ENCODE measurements around the gene ANKDD1B.
"Not testable (repeated sequence)": the region's sequence is repeated elsewhere in the genome, so short reads cannot be mapped to it uniquely, and the experiment has no call there.

Gene ANKDD1B

GRCh38 chr5:75663579-75664284 is 52.5 kb downstream of the ANKDD1B start:
- no peak for DNase-seq

DNA sequence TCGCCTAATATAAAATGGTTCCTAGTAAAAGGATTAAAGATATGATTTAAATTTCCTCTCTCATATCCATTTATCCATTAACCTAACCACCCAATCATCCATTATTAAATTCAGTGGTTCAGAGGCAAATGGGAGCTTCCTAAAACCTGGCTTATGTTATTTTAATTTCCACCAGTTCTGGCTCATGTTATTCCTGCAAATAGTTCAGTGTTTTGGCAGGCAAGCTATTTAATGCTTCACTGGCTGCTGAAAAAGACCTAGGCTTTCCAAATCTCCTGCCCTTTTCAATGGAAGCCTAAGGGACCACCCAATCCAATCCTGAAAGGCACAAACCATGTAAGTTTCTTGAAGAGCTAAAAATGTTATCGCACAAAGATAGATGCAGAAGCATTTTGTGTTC is 53.7 kb downstream of the ANKDD1B start:
- no peak for DNase-seq

DNA sequence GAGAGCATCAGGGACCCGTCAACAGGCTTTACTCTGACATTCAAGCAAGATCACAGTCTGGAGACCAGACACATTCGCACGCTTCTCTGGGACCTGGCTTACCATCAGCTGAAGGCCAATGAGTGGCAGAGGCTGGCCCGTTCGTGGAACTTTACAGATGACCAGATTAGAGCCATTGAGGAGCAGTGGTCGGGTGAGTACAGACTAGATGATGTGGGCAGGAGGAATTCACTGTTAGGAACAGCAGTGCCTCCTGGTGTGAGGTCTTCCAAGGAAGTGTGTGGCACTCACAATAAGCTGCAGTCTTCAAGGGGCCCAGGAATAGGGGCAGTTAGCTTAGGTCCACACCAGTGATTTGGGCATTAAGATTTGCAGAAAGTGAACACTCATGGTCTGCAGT is 55.5 kb downstream of the ANKDD1B start:
- no peak for DNase-seq

- no peak for DNase-seq
Measured at GRCh38 chr5:75667586-75667985, 56.3 kb downstream of the ANKDD1B start.

DNA sequence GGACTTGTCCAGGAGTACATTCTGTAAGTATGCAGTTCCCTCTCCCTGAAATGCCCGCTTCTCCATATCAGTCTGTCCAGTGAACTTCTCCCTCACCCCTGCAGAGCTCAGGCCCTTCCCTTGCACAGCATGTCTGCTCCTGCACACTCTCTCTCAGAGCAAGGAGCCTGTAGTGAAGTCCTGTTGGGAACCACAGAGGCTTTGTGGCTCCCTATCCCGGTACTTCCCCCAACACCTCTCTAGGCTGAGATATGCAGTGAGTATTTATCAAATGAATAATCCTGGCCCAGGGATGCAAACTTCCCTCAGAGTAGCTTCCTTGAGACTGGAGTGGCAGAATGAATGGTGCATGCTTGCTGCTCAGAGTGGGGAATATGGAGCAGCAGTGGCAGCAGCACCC is 57.2 kb downstream of the ANKDD1B start:
- no peak for DNase-seq

- DNase-seq, result no peak
Measured at GRCh38 chr5:75668977-75669689, 57.9 kb downstream of the ANKDD1B start.

GRCh38 chr5:75670577-75670976 is 59.3 kb downstream of the ANKDD1B start:
- DNase-seq, result no peak

DNA sequence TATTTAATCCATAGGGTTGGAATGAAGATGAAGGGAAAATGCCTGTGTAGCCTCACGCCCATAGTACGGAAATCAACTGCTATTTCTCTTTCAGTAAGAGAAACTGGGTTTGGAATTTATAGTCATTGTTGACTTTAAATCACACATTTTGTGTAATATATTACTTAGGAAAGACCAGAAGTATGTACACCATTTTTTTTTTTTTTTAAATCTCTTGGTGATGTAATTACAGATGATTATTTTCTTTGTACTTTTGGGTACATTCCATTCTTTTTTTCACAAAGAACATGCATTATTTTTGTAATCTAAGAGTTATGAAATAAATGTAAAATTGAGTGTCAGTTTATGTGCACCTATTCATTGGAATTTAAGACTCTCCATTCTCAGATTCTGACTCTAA is 60.3 kb downstream of the ANKDD1B start:
- DNase-seq, result no peak

DNA sequence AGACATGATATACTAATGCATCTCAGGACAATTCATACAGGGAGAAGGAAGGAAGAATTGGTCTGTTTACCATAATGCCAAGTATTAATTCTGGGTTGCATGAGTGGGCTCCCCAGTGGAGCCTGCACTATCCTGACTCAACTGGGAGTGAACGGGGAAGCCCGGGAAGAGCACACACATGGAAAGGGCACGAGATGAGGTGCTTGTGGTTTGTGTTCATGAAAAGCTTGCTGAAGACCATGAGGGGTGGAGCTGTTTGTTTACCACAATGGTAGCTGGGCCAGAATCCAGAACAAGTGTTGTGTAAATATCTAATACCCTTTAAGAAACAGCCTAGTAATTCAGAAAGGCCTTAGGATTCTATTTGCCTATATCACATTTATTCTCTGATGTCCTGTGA is 61.4 kb downstream of the ANKDD1B start:
- no peak for DNase-seq

- DNase-seq, result no peak
Measured at GRCh38 chr5:75675783-75676182, 64.5 kb downstream of the ANKDD1B start.

- DNase-seq, result no peak
Measured at GRCh38 chr5:75677607-75678006, 66.4 kb downstream of the ANKDD1B start.

DNA sequence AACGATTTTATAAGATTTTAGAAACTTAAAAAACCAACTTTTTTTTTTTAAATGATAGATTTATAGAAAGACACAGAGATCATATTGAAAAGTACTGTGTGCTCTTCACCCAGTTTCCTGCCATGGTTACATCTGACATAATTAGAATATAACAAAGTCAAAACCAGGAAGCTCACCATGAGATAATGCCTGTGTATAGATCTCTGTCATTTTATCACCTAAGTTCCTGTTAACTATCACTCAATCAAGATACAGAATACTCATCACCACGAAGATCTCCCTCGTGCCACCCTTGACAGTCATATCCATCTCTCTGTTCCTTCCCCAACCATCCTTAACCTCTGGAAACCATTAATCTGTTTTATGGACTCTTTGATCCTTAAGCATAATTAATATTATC is 66.9 kb downstream of the ANKDD1B start:
- DNase-seq, result no peak

- DNase-seq, result peak in 1 of 2 experiments; percentile 3
Measured at GRCh38 chr5:75681125-75681830, 70.0 kb downstream of the ANKDD1B start.

- no peak for DNase-seq
Measured at GRCh38 chr5:75685141-75685540, 73.9 kb downstream of the ANKDD1B start.

DNA sequence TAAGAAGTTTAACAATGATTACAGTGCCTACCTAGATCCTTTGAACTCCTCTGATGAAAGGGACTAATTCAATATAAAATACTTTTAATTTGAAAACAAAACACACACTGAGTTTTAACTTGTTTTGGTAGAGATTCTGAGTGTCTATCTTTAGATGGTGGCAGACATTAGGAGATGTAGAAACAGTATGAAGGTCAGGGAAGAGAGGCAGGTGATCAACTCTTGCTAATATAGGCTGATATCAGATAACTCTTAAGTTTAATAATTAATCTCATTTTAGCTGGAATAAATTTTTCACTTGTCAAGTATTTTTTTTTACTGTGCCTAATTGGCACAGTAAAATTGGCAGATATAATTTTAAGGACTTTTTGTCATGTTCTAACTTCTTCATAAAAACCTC is 75.2 kb downstream of the ANKDD1B start:
- DNase-seq, result no peak

- DNase-seq, result no peak
Measured at GRCh38 chr5:75690669-75691068, 79.4 kb downstream of the ANKDD1B start.

- no peak for DNase-seq
Measured at GRCh38 chr5:75694781-75695180, 83.5 kb downstream of the ANKDD1B start.

DNA sequence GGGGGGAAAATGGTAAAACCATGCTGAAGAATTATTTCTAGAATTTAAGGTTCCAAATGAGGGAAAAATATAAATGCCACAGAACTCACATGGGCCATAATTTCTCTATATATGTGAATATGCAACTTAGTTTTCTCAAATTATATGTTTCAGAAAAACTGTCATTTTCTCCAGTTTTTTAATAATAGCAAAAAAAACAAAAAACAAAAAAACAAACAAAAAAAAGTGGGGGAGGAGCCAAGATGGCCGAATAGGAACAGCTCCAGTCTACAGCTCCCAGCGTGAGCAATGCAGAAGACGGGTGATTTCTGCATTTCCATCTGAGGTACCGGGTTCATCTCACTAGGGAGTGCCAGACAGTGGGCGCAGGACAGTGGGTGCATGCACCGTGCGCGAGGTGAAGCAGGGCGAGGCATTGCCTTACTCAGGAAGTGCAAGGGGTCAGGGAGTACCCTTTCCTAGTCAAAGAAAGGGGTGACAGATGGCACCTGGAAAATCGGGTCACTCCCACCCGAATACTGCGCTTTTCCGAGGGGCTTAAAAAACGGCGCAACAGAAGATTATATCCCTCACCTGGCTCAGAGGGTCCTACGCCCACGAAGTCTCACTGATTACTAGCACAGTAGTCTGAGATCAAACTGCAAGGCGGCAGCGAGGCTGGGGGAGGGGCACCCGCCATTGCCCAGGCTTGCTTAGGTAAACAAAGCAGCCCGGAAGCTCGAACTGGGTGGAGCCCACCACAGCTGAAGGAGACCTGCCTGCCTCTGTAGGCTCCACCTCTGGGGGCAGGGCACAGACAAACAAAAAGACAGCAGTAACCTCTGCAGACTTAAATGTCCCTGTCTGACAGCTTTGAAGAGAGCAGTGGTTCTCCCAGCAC is 84.5 kb downstream of the ANKDD1B start:
- not testable (repeated sequence) for DNase-seq

GRCh38 chr5:75701856-75702255 is 90.6 kb downstream of the ANKDD1B start:
- DNase-seq, result no peak

- DNase-seq, result no peak
Measured at GRCh38 chr5:75706016-75706415, 94.8 kb downstream of the ANKDD1B start.

GRCh38 chr5:75706775-75707174 is 95.5 kb downstream of the ANKDD1B start:
- DNase-seq, result no peak

GRCh38 chr5:75707911-75708509 is 96.8 kb downstream of the ANKDD1B start:
- DNase-seq, result no peak

DNA sequence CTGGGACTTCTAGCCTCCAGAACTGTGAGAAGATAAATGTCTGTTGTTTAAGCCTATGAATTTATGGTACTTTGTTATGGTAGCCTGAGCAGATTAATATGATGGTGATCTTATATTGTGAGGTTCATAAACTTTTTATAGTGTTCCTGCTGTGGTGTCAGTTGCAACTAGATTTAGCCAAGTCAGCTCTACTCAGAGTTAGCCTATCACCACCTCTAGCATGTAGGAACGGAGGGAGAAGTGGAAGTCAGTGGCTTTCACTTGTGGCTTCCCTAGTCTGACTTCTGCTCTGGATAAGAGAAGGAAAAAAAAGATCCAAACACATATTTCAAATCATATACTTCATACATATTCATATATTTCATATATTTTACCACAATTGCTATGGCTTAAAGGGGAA is 99.4 kb downstream of the ANKDD1B start:
- DNase-seq, result no peak

Measured in cerebellar nuclear complex (tissue), 1 donor.